Neural progenitor cell (in vitro differentiated cells): Measurements from ENCODE around the gene GGA1.

ENCODE experiments used
- EZH2 ChIP-seq: fragments of 200-600 bp; sonication (generic); IDR thresholded peaks from 2 replicates; pipeline ENCODE4 v1.6.1; 2017; ENCODE audit warnings: antibody characterized with exemption, mild to moderate bottlenecking, moderate library complexity
- EZH2phosphoT487 ChIP-seq: fragments of 200-600 bp; sonication (generic); IDR thresholded peaks from 2 replicates; pipeline ENCODE4 v1.6.1; 2017; ENCODE audit warnings: antibody characterized with exemption
- TF ChIP-seq, protein P1 (sequence below): fragments of 200-600 bp; sonication (generic); IDR thresholded peaks from 2 replicates; pipeline ENCODE4 v1.5.1; 2017; ENCODE audit warnings: antibody characterized with exemption, mild to moderate bottlenecking

DNA sequence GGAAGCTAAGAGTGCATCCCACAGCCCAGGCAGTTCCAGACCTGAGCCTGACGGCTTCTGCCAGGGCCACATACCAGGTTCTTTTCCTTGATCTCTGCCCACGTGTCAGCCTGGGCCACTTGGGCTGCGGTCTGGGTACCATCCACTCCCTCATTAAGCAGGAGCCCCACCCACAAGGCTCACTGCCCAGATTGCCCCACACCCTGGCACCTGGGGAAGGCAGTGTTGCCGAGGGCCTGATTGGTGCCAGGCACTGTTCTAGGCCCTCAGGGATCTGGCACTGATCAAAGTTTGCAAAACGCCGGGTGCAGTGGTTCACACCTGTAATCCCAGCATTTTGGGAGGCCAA lies 15.4 kb downstream of the GGA1 start:
- TF ChIP-seq, protein P1, sequence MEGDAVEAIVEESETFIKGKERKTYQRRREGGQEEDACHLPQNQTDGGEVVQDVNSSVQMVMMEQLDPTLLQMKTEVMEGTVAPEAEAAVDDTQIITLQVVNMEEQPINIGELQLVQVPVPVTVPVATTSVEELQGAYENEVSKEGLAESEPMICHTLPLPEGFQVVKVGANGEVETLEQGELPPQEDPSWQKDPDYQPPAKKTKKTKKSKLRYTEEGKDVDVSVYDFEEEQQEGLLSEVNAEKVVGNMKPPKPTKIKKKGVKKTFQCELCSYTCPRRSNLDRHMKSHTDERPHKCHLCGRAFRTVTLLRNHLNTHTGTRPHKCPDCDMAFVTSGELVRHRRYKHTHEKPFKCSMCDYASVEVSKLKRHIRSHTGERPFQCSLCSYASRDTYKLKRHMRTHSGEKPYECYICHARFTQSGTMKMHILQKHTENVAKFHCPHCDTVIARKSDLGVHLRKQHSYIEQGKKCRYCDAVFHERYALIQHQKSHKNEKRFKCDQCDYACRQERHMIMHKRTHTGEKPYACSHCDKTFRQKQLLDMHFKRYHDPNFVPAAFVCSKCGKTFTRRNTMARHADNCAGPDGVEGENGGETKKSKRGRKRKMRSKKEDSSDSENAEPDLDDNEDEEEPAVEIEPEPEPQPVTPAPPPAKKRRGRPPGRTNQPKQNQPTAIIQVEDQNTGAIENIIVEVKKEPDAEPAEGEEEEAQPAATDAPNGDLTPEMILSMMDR, result no peak
- TF ChIP-seq EZH2, result no peak
- no peak for TF ChIP-seq EZH2phosphoT487
